ENCODE results near the gene D2HGDH. TPM values are rescaled to one million over a fixed set of nuclear protein-coding genes. Genes with fewer than 3 reads are reported as not detected.
A peak's percentile ranks its signal among the peaks of the same experiment; 100 is the strongest.
"Not testable (repeated sequence)": the region's sequence is repeated elsewhere in the genome, so short reads cannot be mapped to it uniquely, and the experiment has no call there.

The D2HGDH gene
- total RNA-seq, 1 experiment from 2014 or later, result 5.6 TPM

- no peak for DNase-seq (ENCODE audit: low read depth)
Measured at GRCh38 chr2:241724975-241725870, 9.2 kb upstream of the D2HGDH start.

- no peak for DNase-seq (ENCODE audit: low read depth)
Measured at GRCh38 chr2:241726459-241726858, 8.0 kb upstream of the D2HGDH start.

DNA sequence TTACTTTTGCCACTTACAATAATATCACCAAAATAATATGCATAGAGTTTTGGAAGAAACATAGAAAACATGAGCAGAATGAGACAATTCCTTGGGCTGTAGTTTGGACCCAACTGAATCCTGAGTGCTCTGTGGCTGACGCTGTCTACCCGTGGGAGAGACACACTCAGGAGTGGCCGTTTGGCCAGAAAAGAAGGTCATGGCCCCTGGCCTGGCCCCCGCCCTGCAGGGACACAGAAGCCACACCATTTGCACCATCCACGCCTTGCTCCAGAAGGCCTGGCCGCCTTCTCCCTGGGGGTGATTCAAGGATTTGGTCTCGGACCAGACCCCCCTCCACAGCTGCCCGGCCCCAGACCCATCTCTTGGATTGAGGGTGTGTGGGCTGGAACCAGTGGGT, 6.4 kb upstream of the D2HGDH start:
- no peak for DNase-seq (ENCODE audit: low read depth)

GRCh38 chr2:241728627-241729026, 5.8 kb upstream of the D2HGDH start:
- no peak for DNase-seq (ENCODE audit: low read depth)

DNA sequence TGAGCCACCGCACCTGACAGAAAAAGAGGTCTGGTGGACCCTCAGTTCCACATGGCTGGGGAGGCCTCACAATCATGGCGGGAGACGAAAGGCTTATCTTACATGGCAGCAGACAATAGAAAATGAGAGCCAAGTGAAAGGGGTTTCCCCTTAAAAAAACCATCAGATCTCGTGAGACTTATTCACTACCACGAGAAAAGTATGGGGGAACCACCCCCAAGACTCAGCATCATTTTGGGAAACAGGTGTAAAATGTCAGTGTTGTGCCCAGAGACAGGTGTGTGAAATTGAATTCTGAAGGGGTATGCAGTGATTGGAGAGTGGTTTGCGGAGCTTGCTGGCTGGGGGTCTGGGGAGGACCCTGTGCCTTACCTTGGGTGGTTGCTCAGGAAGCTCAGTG, 4.6 kb upstream of the D2HGDH start:
- DNase-seq (ENCODE audit: low read depth), result no peak

DNA sequence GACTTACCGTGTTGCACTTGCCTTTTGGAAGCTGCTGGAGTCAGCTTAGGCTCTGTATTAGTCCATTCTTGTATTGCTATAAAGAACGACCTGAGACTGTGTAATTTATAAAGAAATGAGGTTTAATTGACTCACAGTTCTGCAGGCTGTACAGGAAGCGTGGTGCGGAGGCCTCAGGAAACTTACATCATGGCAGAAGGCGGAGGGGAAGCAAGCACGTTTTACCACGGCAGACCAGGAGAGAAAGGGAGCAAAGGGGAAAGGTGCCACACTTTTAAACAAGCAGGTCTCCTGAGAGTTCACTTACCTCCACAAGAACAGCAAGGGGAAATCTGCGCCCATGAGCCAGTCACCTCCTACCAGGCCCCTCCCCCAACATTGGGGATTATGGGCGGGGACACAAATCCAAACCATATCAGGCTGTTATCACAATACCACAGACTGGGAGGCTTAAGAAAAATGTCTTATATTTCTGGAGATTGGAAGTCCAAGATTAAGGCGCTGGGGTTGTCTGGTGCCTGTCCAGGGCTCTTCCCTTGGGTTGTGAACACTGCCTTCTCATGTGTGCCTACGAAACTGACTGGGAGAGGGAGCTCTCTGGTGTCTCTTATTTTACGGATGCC, 3.6 kb upstream of the D2HGDH start:
- no peak for DNase-seq (ENCODE audit: low read depth)

DNA sequence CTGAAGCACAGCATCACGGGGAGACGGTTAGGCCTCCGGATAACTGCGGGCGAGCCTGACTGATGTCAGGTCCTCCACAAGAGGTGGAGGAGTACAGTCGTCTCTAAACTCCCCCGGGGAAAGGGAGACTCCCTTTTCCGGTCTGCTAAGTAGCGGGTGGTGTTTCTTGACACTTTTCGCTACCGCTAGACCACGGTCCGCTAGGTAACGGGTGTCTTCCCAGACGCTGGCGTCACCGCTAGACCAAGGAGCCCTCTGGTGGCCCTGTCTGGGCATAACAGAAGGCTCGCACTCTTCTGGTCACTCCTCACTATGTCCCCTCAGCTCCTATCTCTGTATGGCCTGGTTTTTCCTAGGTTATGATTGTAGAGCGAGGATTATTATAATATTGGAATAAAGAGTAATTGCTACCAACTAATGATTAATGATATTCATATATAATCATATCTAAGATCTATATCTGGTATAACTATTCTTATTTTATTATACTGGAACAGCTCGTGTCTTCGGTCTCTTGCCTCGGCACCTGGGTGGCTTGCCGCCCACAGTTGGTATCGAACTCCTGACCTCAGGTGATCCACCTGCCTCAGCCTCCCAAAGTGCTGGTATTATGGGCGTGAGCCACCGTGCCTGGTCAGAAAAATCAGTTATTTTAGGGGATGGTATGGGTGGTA, 1.8 kb upstream of the D2HGDH start:
- DNase-seq (ENCODE audit: low read depth), result peak; percentile 66

- no peak for DNase-seq (ENCODE audit: low read depth)
Measured at GRCh38 chr2:241733391-241734207, 831 bp upstream of the D2HGDH start.

- no peak for DNase-seq (ENCODE audit: low read depth)
Measured at GRCh38 chr2:241734208-241734466, 293 bp upstream of the D2HGDH start.

DNA sequence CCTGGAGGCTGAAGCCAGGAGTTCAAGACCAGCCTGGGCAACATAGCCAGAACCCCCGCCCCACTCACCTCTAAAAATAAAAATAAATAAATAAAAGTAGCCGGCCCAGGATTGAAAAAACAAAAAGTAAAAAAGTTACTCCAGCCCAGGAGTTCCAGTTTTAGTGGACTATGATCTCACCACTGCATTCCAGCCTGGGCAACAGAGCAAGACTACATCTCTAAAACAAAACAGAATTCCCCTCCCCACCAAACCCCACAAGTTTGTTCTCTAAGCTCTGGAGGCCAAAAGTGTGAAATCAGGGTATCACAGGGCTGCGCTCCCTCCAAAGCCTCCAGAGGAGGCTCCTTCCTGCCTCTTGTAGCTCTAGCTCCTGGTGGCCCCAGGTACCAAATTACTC, 1.7 kb downstream of the D2HGDH start:
- no peak for DNase-seq (ENCODE audit: low read depth)

DNA sequence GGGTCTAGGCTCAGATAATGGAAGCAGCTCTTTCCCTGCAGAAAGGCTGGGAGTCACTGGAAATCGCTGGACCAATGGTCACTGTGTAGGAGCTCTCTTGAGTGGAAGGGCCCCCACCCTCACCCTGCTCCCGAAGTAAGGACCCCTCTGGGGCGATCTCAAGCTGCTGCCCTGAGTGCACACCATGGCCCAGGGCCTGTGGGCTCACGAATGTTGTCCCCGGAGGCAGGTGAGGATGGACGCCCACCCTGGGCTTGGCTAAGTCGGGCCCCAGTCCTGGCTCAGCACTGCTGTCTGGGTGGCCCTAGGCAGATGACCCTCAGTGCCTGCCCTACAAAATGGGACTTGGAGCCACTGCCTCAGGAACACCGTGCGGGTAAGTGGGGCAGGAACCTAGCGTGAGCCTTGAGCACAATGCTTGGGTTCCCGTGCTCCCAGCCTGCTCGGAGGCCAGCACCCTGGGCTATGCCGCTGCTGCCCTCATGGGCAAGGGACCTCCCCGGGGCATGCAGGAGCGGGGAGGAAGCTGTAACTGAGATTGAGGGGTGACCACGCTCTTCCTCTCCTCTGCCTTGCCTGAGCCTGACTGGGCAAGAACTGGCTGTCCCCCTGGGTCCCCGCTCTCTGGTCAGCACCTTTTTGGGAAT, 3.7 kb downstream of the D2HGDH start:
- DNase-seq (ENCODE audit: low read depth), result no peak

- no peak for DNase-seq (ENCODE audit: low read depth)
Measured at GRCh38 chr2:241739177-241739576, 4.7 kb downstream of the D2HGDH start.

DNA sequence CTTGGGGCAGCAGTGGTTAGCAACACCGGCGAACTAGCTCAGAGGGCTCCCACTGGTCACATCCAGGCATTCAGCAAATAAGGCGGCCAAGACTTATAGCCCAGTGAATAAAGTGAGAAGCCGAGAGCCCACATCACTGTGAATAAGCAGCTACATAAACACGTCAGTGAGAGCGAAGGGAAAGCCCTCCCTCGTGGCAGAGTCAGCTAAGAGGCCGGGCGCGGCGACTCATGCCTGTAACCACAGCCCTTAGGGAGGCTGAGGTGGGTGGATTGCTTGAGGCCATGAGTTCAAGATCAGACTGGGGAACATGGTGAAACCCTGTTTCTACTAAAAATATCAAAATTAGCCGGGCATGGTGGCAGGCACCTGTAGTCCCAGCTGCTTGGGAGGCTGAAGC, 5.2 kb downstream of the D2HGDH start:
- DNase-seq (ENCODE audit: low read depth), result peak; percentile 28

DNA sequence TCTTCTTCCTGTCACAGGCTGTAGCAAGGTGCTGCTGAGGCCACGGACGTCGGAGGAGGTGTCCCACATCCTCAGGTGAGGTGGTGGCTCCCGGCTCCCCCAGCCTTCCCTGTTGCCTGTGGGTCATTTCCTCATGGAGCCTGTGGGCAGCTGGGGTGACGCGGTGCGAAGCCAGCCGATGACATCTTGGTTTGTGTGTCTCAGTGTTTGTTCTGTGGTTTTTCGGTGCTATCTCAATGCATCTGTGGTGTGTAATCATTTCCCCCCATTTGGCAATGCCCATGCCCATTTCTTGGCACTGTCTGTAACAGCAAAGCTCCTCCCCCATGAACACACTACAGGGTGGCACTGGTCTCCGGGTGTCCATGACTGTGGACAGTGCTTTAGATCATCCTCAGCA, 6.6 kb downstream of the D2HGDH start:
- peak; percentile 35 for DNase-seq (ENCODE audit: low read depth)

- no peak for DNase-seq (ENCODE audit: low read depth)
Measured at GRCh38 chr2:241742320-241742939, 8.0 kb downstream of the D2HGDH start.

GRCh38 chr2:241743008-241743407, 8.6 kb downstream of the D2HGDH start:
- DNase-seq (ENCODE audit: low read depth), result not testable (repeated sequence)

DNA sequence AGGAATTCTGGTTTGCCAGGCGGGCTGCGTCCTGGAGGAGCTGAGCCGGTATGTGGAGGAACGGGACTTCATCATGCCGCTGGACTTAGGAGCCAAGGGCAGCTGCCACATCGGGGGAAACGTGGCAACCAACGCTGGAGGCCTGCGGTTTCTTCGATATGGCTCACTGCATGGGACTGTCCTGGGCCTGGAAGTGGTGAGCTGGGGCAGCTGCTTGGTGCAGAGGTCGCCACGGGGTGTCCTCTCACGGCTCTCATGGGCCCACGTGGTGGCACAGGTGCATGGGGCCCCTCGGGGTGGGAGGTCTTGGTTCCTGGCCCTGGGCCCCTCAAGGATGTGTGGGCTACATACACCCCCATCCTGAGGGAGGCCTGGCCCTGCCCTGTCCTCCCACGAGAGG, 9.2 kb downstream of the D2HGDH start:
- no peak for DNase-seq (ENCODE audit: low read depth)

- no peak for DNase-seq (ENCODE audit: low read depth)
Measured at GRCh38 chr2:241744028-241744754, 9.8 kb downstream of the D2HGDH start.

DNA sequence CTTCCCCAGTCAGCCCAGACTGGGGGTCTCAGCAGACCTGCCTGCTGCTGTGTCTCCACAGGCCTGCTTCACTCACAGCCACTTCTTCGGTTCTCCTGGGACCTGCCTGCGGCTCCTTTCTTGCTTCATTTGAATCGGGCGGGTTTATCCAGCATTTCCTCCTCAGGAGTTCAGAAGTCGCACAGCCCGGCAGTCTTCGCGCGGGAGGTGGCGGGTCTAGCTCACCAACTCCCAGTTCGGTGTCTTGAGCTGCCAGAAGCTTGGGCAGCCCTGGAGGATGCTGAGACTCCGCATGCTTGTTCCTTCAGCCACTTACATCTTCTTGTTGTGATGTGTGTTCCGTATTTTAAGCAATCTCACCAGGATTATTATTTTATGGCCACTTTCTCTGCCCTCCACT, 10.8 kb downstream of the D2HGDH start:
- no peak for DNase-seq (ENCODE audit: low read depth)

- DNase-seq (ENCODE audit: low read depth), result no peak
Measured at GRCh38 chr2:241746084-241746483, 11.7 kb downstream of the D2HGDH start.

Measured in RPMI7951 (cell line).